Progenitor cell of endocrine pancreas (in vitro differentiated cells): ENCODE measurements around the gene RIPOR2. TPM values are rescaled to one million over a fixed set of nuclear protein-coding genes. Genes with fewer than 3 reads are reported as not detected.

Experiments
- DNase-seq: peaks from one replicate; pipeline ENCODE4 v3.0.0; 2021; ENCODE audit warnings: low spot score; ENCODE audit not compliant: unreplicated experiment
- H3K27ac Mint-ChIP-seq: 2 replicates; pipeline ENCODE4 v1.8.0; 2021; ENCODE audit warnings: mild to moderate bottlenecking, moderate library complexity, mixed read lengths
- H3K27me3 Mint-ChIP-seq: 2 replicates; pipeline ENCODE4 v1.8.0; 2021; ENCODE audit warnings: mixed read lengths
- H3K36me3 Mint-ChIP-seq: 2 replicates; pipeline ENCODE4 v1.8.0; 2022; ENCODE audit warnings: mixed read lengths; ENCODE audit not compliant: insufficient read depth
- H3K4me1 Mint-ChIP-seq: 2 replicates; pipeline ENCODE4 v1.8.0; 2021; ENCODE audit warnings: low read depth, mixed read lengths
- H3K4me3 Mint-ChIP-seq: 2 replicates; pipeline ENCODE4 v1.8.0; 2021; ENCODE audit warnings: low read depth, mild to moderate bottlenecking, moderate library complexity, mixed read lengths
- H3K9me3 Mint-ChIP-seq: 2 replicates; pipeline ENCODE4 v1.8.0; 2021; ENCODE audit warnings: low read depth, mixed read lengths
- CTCF ChIP-seq: fragments of 200-600 bp; sonication (generic); IDR thresholded peaks from one replicate; pipeline ENCODE4 v1.5.0; 2021; ENCODE audit warnings: antibody characterized with exemption, mild to moderate bottlenecking; ENCODE audit not compliant: unreplicated experiment
- total RNA-seq: library from RNA; stranded (reverse); gene quantifications from 2 replicates; pipeline ENCODE4 v1.2.1, GENCODE V29; 2021

Gene RIPOR2
- total RNA-seq, 1 donor from 2014 or later: 2.2 TPM

- no peak for DNase-seq
- no peaks in the 10 kb centered on the region for H3K9me3 Mint-ChIP-seq
- no peaks in the 10 kb centered on the region for H3K36me3 Mint-ChIP-seq
- H3K4me1 Mint-ChIP-seq: peaks cover 18% of the 10 kb centered on the region
- H3K27ac Mint-ChIP-seq: no peak overlapping the region
- H3K27me3 Mint-ChIP-seq: no peaks in the 10 kb centered on the region
- TF ChIP-seq CTCF: no peak
- H3K4me3 Mint-ChIP-seq: no peak overlapping the region
Observed at GRCh38 chr6:24844903-24845302, 90.9 kb downstream of the RIPOR2 start.

GRCh38 chr6:24844061-24844460 is 91.7 kb downstream of the RIPOR2 start:
- Mint-ChIP-seq H3K4me3 (peak overlapping the region; percentile 18), H3K27me3 (no peaks in the 10 kb centered on the region)
- no peak for TF ChIP-seq CTCF

GRCh38 chr6:24840187-24840586 is 95.6 kb downstream of the RIPOR2 start:
- Mint-ChIP-seq H3K36me3 (no peaks in the 10 kb centered on the region), H3K27me3 (no peaks in the 10 kb centered on the region), H3K4me1 (peaks cover 18% of the 10 kb centered on the region), H3K9me3 (no peaks in the 10 kb centered on the region), H3K27ac (no peak overlapping the region), H3K4me3 (no peak overlapping the region)
- no peak for DNase-seq
- no peak for TF ChIP-seq CTCF

More at GRCh38 chr6:24844061-24844460, 91.7 kb downstream of the RIPOR2 start:
- Mint-ChIP-seq H3K27ac (peak overlapping the region; percentile 30), H3K9me3 (no peaks in the 10 kb centered on the region), H3K36me3 (no peaks in the 10 kb centered on the region), H3K4me1 (peaks cover 18% of the 10 kb centered on the region)
- DNase-seq: no peak

- Mint-ChIP-seq H3K4me3 (no peak overlapping the region), H3K27me3 (no peaks in the 10 kb centered on the region), H3K36me3 (no peaks in the 10 kb centered on the region), H3K9me3 (peaks cover 3% of the 10 kb centered on the region), H3K4me1 (peaks cover 14% of the 10 kb centered on the region), H3K27ac (no peak overlapping the region)
- DNase-seq: no peak
- TF ChIP-seq CTCF: no peak
Observed at GRCh38 chr6:24838994-24839393, 96.8 kb downstream of the RIPOR2 start.

- H3K9me3 Mint-ChIP-seq: peaks cover 3% of the 10 kb centered on the region
- H3K27me3 Mint-ChIP-seq: no peaks in the 10 kb centered on the region
- no peak overlapping the region for H3K4me3 Mint-ChIP-seq
- no peaks in the 10 kb centered on the region for H3K36me3 Mint-ChIP-seq
- no peak overlapping the region for H3K27ac Mint-ChIP-seq
- DNase-seq: no peak
- TF ChIP-seq CTCF: no peak
- H3K4me1 Mint-ChIP-seq: peaks cover 6% of the 10 kb centered on the region
Observed at GRCh38 chr6:24838081-24838480, 97.7 kb downstream of the RIPOR2 start.
